OCI-LY1 (cell line): Measurements from ENCODE around the gene TAF11L8.
"Not testable (repeated sequence)": the region's sequence is repeated elsewhere in the genome, so short reads cannot be mapped to it uniquely, and the experiment has no call there.

Source experiments
- EZH2 ChIP-seq: fragments of 200-600 bp; sonication (generic), shearing (Covaris generic); IDR thresholded peaks from 2 replicates; pipeline ENCODE4 v1.8.0; 2017; ENCODE audit warnings: borderline replicate concordance, mixed run types, mild to moderate bottlenecking, antibody characterized with exemption, low read length, moderate library complexity, mixed read lengths
- TF ChIP-seq, protein P1 (sequence below): fragments of 200-600 bp; sonication (generic), shearing (Covaris generic); IDR thresholded peaks from 2 replicates; pipeline ENCODE4 v1.5.1; 2017; ENCODE audit warnings: mild to moderate bottlenecking, antibody characterized with exemption, low read length, moderate library complexity, mixed read lengths

DNA sequence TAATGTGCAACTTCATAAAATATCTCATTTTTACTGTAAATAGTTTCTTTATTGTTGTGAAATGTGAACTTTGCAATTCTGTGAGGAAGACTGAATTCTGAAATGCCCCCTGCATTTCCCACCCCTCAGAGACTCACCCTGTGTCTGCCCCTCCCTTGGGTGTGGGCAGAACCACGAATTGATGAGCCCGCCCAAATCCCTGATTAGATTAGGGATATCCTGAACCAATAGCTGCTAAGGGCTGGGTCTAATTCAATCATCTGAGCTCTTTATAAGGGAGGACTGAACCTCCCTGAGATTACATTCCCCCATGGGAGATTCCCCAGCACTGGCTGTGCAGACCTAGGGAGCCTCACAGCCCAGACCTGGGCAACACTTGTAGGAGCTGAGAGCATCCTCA lies 19.3 kb upstream of the TAF11L8 start, which contains the start of gene TAF11L12:
- TF ChIP-seq, protein P1, sequence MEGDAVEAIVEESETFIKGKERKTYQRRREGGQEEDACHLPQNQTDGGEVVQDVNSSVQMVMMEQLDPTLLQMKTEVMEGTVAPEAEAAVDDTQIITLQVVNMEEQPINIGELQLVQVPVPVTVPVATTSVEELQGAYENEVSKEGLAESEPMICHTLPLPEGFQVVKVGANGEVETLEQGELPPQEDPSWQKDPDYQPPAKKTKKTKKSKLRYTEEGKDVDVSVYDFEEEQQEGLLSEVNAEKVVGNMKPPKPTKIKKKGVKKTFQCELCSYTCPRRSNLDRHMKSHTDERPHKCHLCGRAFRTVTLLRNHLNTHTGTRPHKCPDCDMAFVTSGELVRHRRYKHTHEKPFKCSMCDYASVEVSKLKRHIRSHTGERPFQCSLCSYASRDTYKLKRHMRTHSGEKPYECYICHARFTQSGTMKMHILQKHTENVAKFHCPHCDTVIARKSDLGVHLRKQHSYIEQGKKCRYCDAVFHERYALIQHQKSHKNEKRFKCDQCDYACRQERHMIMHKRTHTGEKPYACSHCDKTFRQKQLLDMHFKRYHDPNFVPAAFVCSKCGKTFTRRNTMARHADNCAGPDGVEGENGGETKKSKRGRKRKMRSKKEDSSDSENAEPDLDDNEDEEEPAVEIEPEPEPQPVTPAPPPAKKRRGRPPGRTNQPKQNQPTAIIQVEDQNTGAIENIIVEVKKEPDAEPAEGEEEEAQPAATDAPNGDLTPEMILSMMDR: not testable (repeated sequence)
- not testable (repeated sequence) for TF ChIP-seq EZH2
